Caco-2 (cell line): ENCODE data around the gene POU5F2. TPM values are rescaled to one million over a fixed set of nuclear protein-coding genes. Genes with fewer than 3 reads are reported as not detected.

Experiments used
- BruUV-seq: library from RNA; stranded (reverse); fragments of 400-500 nt; replicated peaks from 2 replicates; lab custom pipeline; 2021; lab: Mats Ljungman, UMichigan
- CTCF ChIA-PET: fragments of 300-600 bp; sonication (Branson Sonifier 250); formaldehyde crosslinking; loops from one replicate; lab custom pipeline; 2022; ENCODE audit warnings: antibody characterized with exemption; lab: Charles Lee
- POLR2A ChIA-PET: fragments of 300-600 bp; sonication (Branson Sonifier 250); formaldehyde crosslinking; loops from one replicate; lab custom pipeline; 2022; ENCODE audit warnings: antibody characterized with exemption; lab: Charles Lee
- DNase-seq, 2 experiments: peaks; one replicate each; pipeline versions ENCODE4 v3.0.0 to v3.0.0-alpha.2; 2020 to 2022
- H3K27me3 ChIP-seq: replicated peaks from 2 replicates; pipeline ENCODE4 v1.6.0; 2011; ENCODE audit warnings: low read length; ENCODE audit not compliant: control insufficient read depth, insufficient read depth
- H3K36me3 ChIP-seq: 2 replicates; pipeline ENCODE4 v1.5.1; 2011; ENCODE audit warnings: low read length; ENCODE audit not compliant: control insufficient read depth, insufficient read depth
- H3K4me1 ChIP-seq: fragments of 250-450 bp; sonication (Bioruptor Pico); 2 replicates; pipeline ENCODE4 v1.5.1; 2020; ENCODE audit warnings: mild to moderate bottlenecking
- H3K4me3 ChIP-seq: 2 replicates; pipeline ENCODE4 v1.5.1; 2011; ENCODE audit warnings: low read depth, mild to moderate bottlenecking, control low read depth, low read length
- H3K9me3 ChIP-seq: fragments of 250-450 bp; sonication (Bioruptor Pico); 2 replicates; pipeline ENCODE4 v1.5.1; 2020; ENCODE audit warnings: mild to moderate bottlenecking, moderate library complexity
- H3K27ac Mint-ChIP-seq: one replicate; pipeline ENCODE4 v1.8.0; 2022; ENCODE audit warnings: mixed read lengths; ENCODE audit not compliant: unreplicated experiment
- H3K27me3 Mint-ChIP-seq: one replicate; pipeline ENCODE4 v1.8.0; 2022; ENCODE audit warnings: mixed read lengths; ENCODE audit not compliant: insufficient read depth, unreplicated experiment
- H3K36me3 Mint-ChIP-seq: one replicate; pipeline ENCODE4 v1.8.0; 2022; ENCODE audit warnings: mild to moderate bottlenecking, mixed read lengths; ENCODE audit not compliant: insufficient read depth, unreplicated experiment
- H3K4me1 Mint-ChIP-seq: one replicate; pipeline ENCODE4 v1.8.0; 2022; ENCODE audit warnings: low read depth, mixed read lengths; ENCODE audit not compliant: unreplicated experiment
- H3K4me3 Mint-ChIP-seq: one replicate; pipeline ENCODE4 v1.8.0; 2022; ENCODE audit warnings: mild to moderate bottlenecking, moderate library complexity, mixed read lengths; ENCODE audit not compliant: unreplicated experiment
- H3K9me3 Mint-ChIP-seq: one replicate; pipeline ENCODE4 v1.8.0; 2022; ENCODE audit warnings: mixed read lengths; ENCODE audit not compliant: unreplicated experiment
- CTCF ChIP-seq, 2 experiments: fragments of 200-600 bp in 1 of 2; IDR thresholded peaks; 1 replicate in 1 of 2; 2 replicates in 1 of 2; pipeline versions ENCODE4 v1.5.1 to v1.8.0; 2011 to 2022; ENCODE audit warnings: antibody characterized with exemption in 1 of 2, control low read depth in 1 of 2, inconsistent platforms in 1 of 2, low read depth in 1 of 2, low read length in 1 of 2, mild to moderate bottlenecking in 1 of 2, moderate library complexity in 1 of 2; ENCODE audit not compliant: insufficient read depth in 1 of 2, severe bottlenecking in 1 of 2, unreplicated experiment in 1 of 2
- intact Hi-C: fragments of 100-400 bp; cut with micrococcal nuclease; formaldehyde crosslinking; loops from one replicate; pipeline ENCODE4 v1.10.0; 2022; ENCODE audit not compliant: unreplicated experiment
- total RNA-seq: library from RNA; stranded (reverse); gene quantifications from 2 replicates; pipeline ENCODE4 v1.2.3, GENCODE V29; 2022

Gene POU5F2
- total RNA-seq, 1 experiment from 2014 or later, result 0.59 TPM

DNA sequence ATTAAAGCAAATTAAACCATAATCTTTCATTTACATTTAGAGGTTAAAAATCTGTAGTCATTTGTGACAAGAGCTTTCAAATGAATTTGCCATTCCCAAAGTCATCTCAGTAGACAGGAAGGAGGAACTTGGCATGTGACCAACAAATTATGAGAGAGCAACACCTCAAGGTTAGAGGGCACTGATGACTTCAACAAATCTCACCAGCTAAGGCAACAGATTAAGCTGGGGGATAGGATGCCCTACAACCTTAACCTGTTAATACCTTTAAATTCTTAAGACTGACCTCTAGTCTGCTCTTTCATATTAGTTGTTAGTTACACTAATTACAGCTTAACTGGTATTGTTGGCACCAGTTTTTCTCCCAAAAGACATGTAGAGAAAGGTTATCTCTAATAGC is 18.4 kb downstream of the POU5F2 start:
- no peaks in the 10 kb centered on the region for H3K36me3 ChIP-seq
- Mint-ChIP-seq H3K4me3 (no peak overlapping the region), H3K36me3 (no peaks in the 10 kb centered on the region), H3K9me3 (no peaks in the 10 kb centered on the region), H3K4me1 (peaks cover 11% of the 10 kb centered on the region), H3K27me3 (no peaks in the 10 kb centered on the region), H3K27ac (no peak overlapping the region)
- H3K27me3 ChIP-seq, result no peaks in the 10 kb centered on the region
- no peak overlapping the region for H3K4me3 ChIP-seq
- no peak for TF ChIP-seq CTCF (IDR thresholded peaks at IDR 0.05; ENCODE audit: insufficient read depth in 1 of 2, low read depth in 1 of 2, low read length in 1 of 2, severe bottlenecking in 1 of 2, unreplicated experiment in 1 of 2)
- BruUV-seq, result no TSS peak
- intact Hi-C loops, result no loop called here
- CTCF ChIA-PET, result no interaction called here
- POLR2A ChIA-PET, result no interaction called here
- no peaks in the 10 kb centered on the region for H3K9me3 ChIP-seq
- no peak for DNase-seq
- peaks cover 13% of the 10 kb centered on the region for H3K4me1 ChIP-seq

GRCh38 chr5:93722588-93722987 is 18.8 kb downstream of the POU5F2 start:
- Histone ChIP-seq H3K36me3 (no peaks in the 10 kb centered on the region), H3K4me1 (peaks cover 13% of the 10 kb centered on the region), H3K4me3 (no peak overlapping the region), H3K9me3 (no peaks in the 10 kb centered on the region), H3K27me3 (no peaks in the 10 kb centered on the region)
- Mint-ChIP-seq H3K27me3 (no peaks in the 10 kb centered on the region), H3K9me3 (no peaks in the 10 kb centered on the region), H3K4me3 (no peak overlapping the region), H3K36me3 (no peaks in the 10 kb centered on the region), H3K27ac (no peak overlapping the region), H3K4me1 (peaks cover 11% of the 10 kb centered on the region)
- CTCF ChIA-PET, result no interaction called here
- intact Hi-C loops, result no loop called here
- BruUV-seq, result no TSS peak
- POLR2A ChIA-PET, result no interaction called here
- no peak for TF ChIP-seq CTCF (IDR thresholded peaks at IDR 0.05; ENCODE audit: insufficient read depth in 1 of 2, low read depth in 1 of 2, low read length in 1 of 2, severe bottlenecking in 1 of 2, unreplicated experiment in 1 of 2)
- DNase-seq, result no peak

GRCh38 chr5:93721511-93721910 is 19.9 kb downstream of the POU5F2 start:
- BruUV-seq, result no TSS peak
- ChIA-PET CTCF (no interaction called here), POLR2A (no interaction called here)
- Mint-ChIP-seq H3K27me3 (no peaks in the 10 kb centered on the region), H3K9me3 (no peaks in the 10 kb centered on the region), H3K36me3 (no peaks in the 10 kb centered on the region), H3K4me3 (no peak overlapping the region), H3K27ac (no peak overlapping the region), H3K4me1 (peaks cover 11% of the 10 kb centered on the region)
- intact Hi-C loops, result no loop called here
- H3K9me3 ChIP-seq, result no peaks in the 10 kb centered on the region
- DNase-seq, result peak in 1 of 2 experiments; percentile 9
- H3K36me3 ChIP-seq, result no peaks in the 10 kb centered on the region
- H3K27me3 ChIP-seq, result no peaks in the 10 kb centered on the region
- TF ChIP-seq CTCF (IDR thresholded peaks at IDR 0.05; ENCODE audit: insufficient read depth in 1 of 2, low read depth in 1 of 2, low read length in 1 of 2, severe bottlenecking in 1 of 2, unreplicated experiment in 1 of 2), result no peak
- H3K4me1 ChIP-seq, result peaks cover 13% of the 10 kb centered on the region
- H3K4me3 ChIP-seq, result no peak overlapping the region
